K562 (cell line): ENCODE data around the gene ZDHHC14. TPM values are rescaled to one million over a fixed set of nuclear protein-coding genes. Genes with fewer than 3 reads are reported as not detected.

ENCODE experiments used
- ATAC-seq: fragments of 200-7000 bp; cut with Tn5 transposase; 3 replicates; pipeline ENCODE4 v1.9.1; 2020; ENCODE audit warnings: moderate library complexity
- BruUV-seq: library from RNA; stranded (reverse); fragments of 400-500 nt; replicated peaks from 2 replicates; lab custom pipeline; 2021; lab: Mats Ljungman, UMichigan
- CTCF ChIA-PET: fragments of 300-600 bp; formaldehyde crosslinking; extraction: SDS; loops from one replicate; lab custom pipeline; 2021; ENCODE audit warnings: low intra/inter-chr PET ratio; lab: Yijun Ruan, JAX
- POLR2A ChIA-PET: fragments of 300-600, 350-650 bp; sonication (Branson Sonifier 250); formaldehyde crosslinking; extraction: SDS; loops from one replicate; lab custom pipeline; 2021; ENCODE audit warnings: antibody characterized with exemption, inconsistent platforms; lab: Yijun Ruan, JAX
- DNase-seq, 4 experiments: peaks; one replicate each; pipeline versions ENCODE4 v3.0.0 to v3.0.0-alpha.2; 2011 to 2018; ENCODE audit warnings: low spot score in 3 of 4, mixed read lengths in 3 of 4; ENCODE audit errors: extremely low read depth in 1 of 4
- FAIRE-seq: peaks from 2 replicates; lab custom pipeline; 2011; peaks lifted over from hg19 to GRCh38; lab: Jason Lieb, UNC
- H2AFZ ChIP-seq: 2 replicates; pipeline ENCODE4 v1.6.0; 2011; ENCODE audit warnings: low read depth, low read length, control low read depth, inconsistent platforms
- H3K27ac ChIP-seq: fragments of 200-600 bp; 3 replicates; pipeline ENCODE4 v1.8.0; 2011; ENCODE audit warnings: low read depth, mild to moderate bottlenecking, control low read depth, inconsistent platforms, low read length, moderate library complexity, mixed read lengths; ENCODE audit errors: extremely low read depth
- H3K27me3 ChIP-seq, 2 experiments: fragments of 300-600 bp in 1 of 2; 2 replicates in 1 of 2; 3 replicates in 1 of 2; pipeline versions ENCODE4 v1.6.0 to v1.8.0; 2011; ENCODE audit warnings: inconsistent platforms in 2 of 2, low read length in 2 of 2, mild to moderate bottlenecking in 1 of 2, mixed read lengths in 1 of 2, moderate library complexity in 1 of 2; ENCODE audit not compliant: control insufficient read depth in 2 of 2, insufficient read depth in 2 of 2
- H3K36me3 ChIP-seq: fragments of 300-600 bp; 3 replicates; pipeline ENCODE4 v1.8.0; 2011; ENCODE audit warnings: mild to moderate bottlenecking, low read length, inconsistent platforms; ENCODE audit not compliant: control insufficient read depth, insufficient read depth
- H3K4me1 ChIP-seq, 2 experiments: fragments of 200-600 bp in 1 of 2; replicated peaks in 1 of 2; 2 replicates in 1 of 2; 3 replicates in 1 of 2; pipeline versions ENCODE4 v1.5.1 to v1.8.0; 2011; ENCODE audit warnings: inconsistent platforms in 2 of 2, low read length in 2 of 2, mild to moderate bottlenecking in 1 of 2, mixed read lengths in 1 of 2, moderate library complexity in 1 of 2; ENCODE audit not compliant: control insufficient read depth in 2 of 2, insufficient read depth in 2 of 2
- H3K4me2 ChIP-seq: 2 replicates; pipeline ENCODE4 v1.6.1; 2011; ENCODE audit warnings: low read length, control low read depth, inconsistent platforms, mixed read lengths; ENCODE audit not compliant: insufficient read depth
- H3K4me3 ChIP-seq: fragments of 200-600 bp; sonication (generic), shearing (Covaris generic); 2 replicates; pipeline ENCODE4 v1.5.1; 2016; ENCODE audit warnings: control low read depth, inconsistent platforms
- H3K79me2 ChIP-seq: fragments of 200-600 bp; 3 replicates; pipeline ENCODE4 v1.8.0; 2011; ENCODE audit warnings: low read length, inconsistent platforms; ENCODE audit not compliant: control insufficient read depth, insufficient read depth
- H3K9ac ChIP-seq, 2 experiments: 2 replicates each; pipeline versions ENCODE4 v1.6.0 to v1.6.1; 2011; ENCODE audit warnings: low read depth in 2 of 2, low read length in 2 of 2, control low read depth in 1 of 2, inconsistent platforms in 1 of 2, mild to moderate bottlenecking in 1 of 2, mixed read lengths in 1 of 2; ENCODE audit not compliant: insufficient read depth in 1 of 2
- H3K9me1 ChIP-seq: one replicate; pipeline ENCODE4 v1.6.0; 2011; ENCODE audit warnings: inconsistent platforms, mild to moderate bottlenecking, low read length, moderate library complexity; ENCODE audit not compliant: control insufficient read depth, insufficient read depth
- H3K9me3 ChIP-seq: replicated peaks from 2 replicates; pipeline ENCODE4 v1.5.1; 2011; ENCODE audit warnings: low read depth, low read length, inconsistent platforms; ENCODE audit not compliant: control insufficient read depth, insufficient read depth
- H4K20me1 ChIP-seq: replicated peaks from 2 replicates; pipeline ENCODE4 v1.6.1; 2011; ENCODE audit warnings: low read length, inconsistent platforms, mixed read lengths; ENCODE audit not compliant: control insufficient read depth, insufficient read depth
- C11orf30 ChIP-seq: fragments of 450-650 bp; IDR thresholded peaks from 2 replicates; pipeline ENCODE4 v1.6.1; 2016; ENCODE audit warnings: low read depth, mild to moderate bottlenecking
- CEBPG ChIP-seq, 3 experiments: fragments of 200-800 bp in 1 of 3; sonication (Bioruptor generic) in 1 of 3; sonication (generic) in 1 of 3; formaldehyde crosslinking in 1 of 3; IDR thresholded peaks in 2 of 3; conservative IDR thresholded peaks in 1 of 3; 2 replicates each; pipeline versions ENCODE4 v1.6.1 to v1.8.0; 2016 to 2022; ENCODE audit warnings: missing compliant biosample characterization in 2 of 3, missing genetic modification characterization in 2 of 3, mild to moderate bottlenecking in 1 of 3, missing genetic modification reagents in 1 of 3
- ZNF316 ChIP-seq: fragments of 450-650 bp; IDR thresholded peaks from 2 replicates; pipeline ENCODE4 v1.6.1; 2016
- ZNF507 ChIP-seq: conservative IDR thresholded peaks from 2 replicates; pipeline ENCODE4 v1.6.1; 2017; ENCODE audit warnings: missing genetic modification characterization, missing compliant biosample characterization
- WGBS: fragments of 100-300 bp; shearing (Covaris generic); methylation state at CpG from one replicate; pipeline ENCODE4 v1.1.6; 2016; ENCODE audit warnings: low coverage, mixed read lengths; ENCODE audit not compliant: insufficient coverage; ENCODE audit errors: missing lambda C conversion rate; 5-methylcytosine and 5-hydroxymethylcytosine counted together
- in situ Hi-C: fragments of 300-500 bp; cut with MboI; formaldehyde crosslinking; loops from 4 replicates; pipeline ENCODE4 v1.15.0; 2018; ENCODE audit warnings: inconsistent platforms, mixed read lengths
- intact Hi-C: fragments of 100-400 bp; cut with micrococcal nuclease; formaldehyde crosslinking; loops from 2 replicates; pipeline ENCODE4 v1.14.2; 2022
- polyA plus RNA-seq, 8 experiments: library from polyadenylated mRNA; depleted of rRNA in 4 of 8; stranded (reverse) in 5 of 8; unstranded in 3 of 8; fragments of >200 nt; fragmentation: Nextera tagmentation in 2 of 8; fragmentation: Illumina TruSeq in 1 of 8; extraction: Ambion mirVana in 2 of 8; extraction: Trizol in 1 of 8; gene quantifications; 2 replicates each; pipeline versions ENCODE4 v1.2.1 to v1.2.3, GENCODE V29; 2011 to 2014; ENCODE audit warnings: inconsistent platforms in 1 of 8, missing spikeins in 1 of 8
- total RNA-seq, 7 experiments: library from RNA; depleted of rRNA in 6 of 7; stranded (reverse); fragments of >200 nt in 6 of 7; fragmentation: Illumina TruSeq in 2 of 7; extraction: Trizol in 2 of 7; gene quantifications; 2 replicates each; pipeline versions ENCODE4 v1.2.1 to v1.2.3, GENCODE V29; 2011 to 2021; ENCODE audit warnings: low replicate concordance in 1 of 7
- TF ChIP-seq, protein P1 (sequence below), 2 experiments: fragments of 250-450 bp in 1 of 2; fragments of 450-650 bp in 1 of 2; sonication (Bioruptor Pico) in 1 of 2; IDR thresholded peaks; 2 replicates each; pipeline versions ENCODE4 v1.6.1 to v1.8.0; 2016 to 2021; ENCODE audit warnings: mild to moderate bottlenecking in 2 of 2, moderate library complexity in 2 of 2, missing compliant biosample characterization in 1 of 2, missing genetic modification characterization in 1 of 2

Gene ZDHHC14
- total and polyA plus RNA-seq, 9 of the 15 experiments (the other 6 are each of a cell fraction or from before 2014, with no cell fraction given) = 0.92 to 23.1 (median 13.8) TPM

DNA sequence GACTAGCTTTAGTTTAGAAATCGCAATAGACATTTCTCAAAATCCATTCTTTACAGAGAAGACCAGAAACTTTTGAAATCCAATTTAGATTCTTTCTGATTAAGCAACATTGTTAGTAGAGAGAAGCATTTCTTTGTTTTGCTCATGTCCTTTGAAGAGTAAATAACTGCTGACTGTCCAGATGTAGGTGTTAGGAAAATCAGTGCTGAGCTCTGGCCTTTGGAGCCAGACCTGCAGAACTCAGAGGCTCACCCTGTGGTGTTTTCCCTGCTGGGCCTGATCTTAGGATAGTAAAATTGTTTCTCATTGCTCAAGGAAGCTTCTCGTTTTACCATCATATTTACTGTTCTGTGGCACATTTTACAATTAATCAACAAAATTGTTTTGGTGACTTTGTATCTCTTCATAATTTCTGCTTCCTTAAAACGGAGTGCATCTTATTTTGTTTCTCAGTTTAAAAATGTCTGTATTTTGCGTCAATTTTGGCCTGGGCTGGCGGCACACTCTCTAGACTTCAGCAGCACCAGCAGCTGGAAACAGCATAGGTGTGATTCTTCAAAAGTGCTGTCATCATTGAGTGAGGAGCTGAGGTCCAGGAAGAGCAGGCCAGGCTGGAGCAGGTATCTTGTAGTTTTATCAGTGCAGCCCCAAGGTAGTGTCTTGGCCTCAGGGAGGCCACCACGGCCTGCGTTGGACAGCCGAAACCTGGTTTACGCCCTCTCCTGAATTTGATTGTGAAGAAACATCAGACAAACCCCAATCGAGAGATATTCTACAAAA lies 8.3 kb upstream of the ZDHHC14 start:
- no peaks in the 10 kb centered on the region for H3K9me3 ChIP-seq
- no peaks in the 10 kb centered on the region for H3K9me1 ChIP-seq
- no peaks in the 10 kb centered on the region; a peak in 1 of 5 replicates for H3K4me1 ChIP-seq
- intact Hi-C loops = no loop called here
- H3K4me2 ChIP-seq = no peak overlapping the region
- DNase-seq = no peak
- POLR2A ChIA-PET = interaction anchor here (1.0 to 1.9 kb wide), 4 partner anchors 9 to 241 kb away, joined by 3 to 6 read pairs (median 3); no protein-coding TSS in a partner anchor
- no peak overlapping the region for H3K4me3 ChIP-seq
- TF ChIP-seq CEBPG (CRISPR knock-in tag; IDR thresholded peaks at IDR 0.05) (no peak), CEBPG (tag; conservative IDR thresholded peaks at IDR 0.05 in 1 of 2, IDR thresholded peaks at IDR 0.05 in 1 of 2) (peak in 1 of 2 experiments; percentile 43; a peak in 1 of 4 replicates), ZNF507 (tag) (no peak), C11orf30 (peak; percentile 53; the same call in 1 of the 2 replicates), ZNF316 (peak; percentile 54)
- TF ChIP-seq, protein P1, sequence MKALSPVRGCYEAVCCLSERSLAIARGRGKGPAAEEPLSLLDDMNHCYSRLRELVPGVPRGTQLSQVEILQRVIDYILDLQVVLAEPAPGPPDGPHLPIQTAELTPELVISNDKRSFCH (CRISPR knock-in tag; IDR thresholded peaks at IDR 0.05) = no peak
- TF ChIP-seq, protein P1 (tag; IDR thresholded peaks at IDR 0.05) = no peak
- TF ChIP-seq, all 486 proteins: peak for 3
- in situ Hi-C loops = no loop called here
- H3K79me2 ChIP-seq = no peaks in the 10 kb centered on the region
- CTCF ChIA-PET = no interaction called here
- H4K20me1 ChIP-seq = no peaks in the 10 kb centered on the region
- H3K9ac ChIP-seq = no peak overlapping the region
- FAIRE-seq (no peak), ATAC-seq (peak; percentile 37; the same call in 2 of the 3 replicates)
- 45% methylated on average over 10 of the region's 10 CpGs for WGBS
- H2AFZ ChIP-seq = no peak overlapping the region
- H3K27ac ChIP-seq = no peak overlapping the region
- H3K27me3 ChIP-seq = no peaks in the 10 kb centered on the region
- no peaks in the 10 kb centered on the region for H3K36me3 ChIP-seq
- no TSS peak for BruUV-seq
